GM23338 (cell line): Measurements from ENCODE around the gene AGAP3. TPM values are rescaled to one million over a fixed set of nuclear protein-coding genes. Genes with fewer than 3 reads are reported as not detected.
A peak's percentile ranks its signal among the peaks of the same experiment; 100 is the strongest.

Source experiments
- ATAC-seq: fragments of 200-7000 bp; cut with Tn5 transposase; 3 replicates; pipeline ENCODE4 v1.9.1; 2020
- DNase-seq: peaks from one replicate; pipeline ENCODE4 v3.0.0-alpha.2; 2015; ENCODE audit warnings: low spot score
- H2AFZ ChIP-seq: fragments of 200-600 bp; sonication (generic); 2 replicates; pipeline ENCODE4 v1.8.0; 2016; ENCODE audit warnings: antibody characterized with exemption, mild to moderate bottlenecking, moderate library complexity
- H3F3A ChIP-seq: fragments of 200-600 bp; sonication (generic); replicated peaks from 2 replicates; pipeline ENCODE4 v1.8.0; 2017; ENCODE audit warnings: antibody characterized with exemption, mixed run types, low read depth
- H3K27ac ChIP-seq: fragments of 200-600 bp; sonication (generic); 2 replicates; pipeline ENCODE4 v1.6.1; 2016; ENCODE audit warnings: low read depth
- H3K27me3 ChIP-seq: fragments of 200-600 bp; sonication (generic); 2 replicates; pipeline ENCODE4 v1.8.0; 2016; ENCODE audit warnings: mild to moderate bottlenecking, mixed run types, moderate library complexity; ENCODE audit not compliant: insufficient read depth
- H3K36me3 ChIP-seq: fragments of 200-600 bp; sonication (generic); 2 replicates; pipeline ENCODE4 v1.8.0; 2016; ENCODE audit warnings: mild to moderate bottlenecking; ENCODE audit not compliant: insufficient read depth
- H3K4me1 ChIP-seq: fragments of 200-600 bp; sonication (generic); 2 replicates; pipeline ENCODE4 v1.8.0; 2016; ENCODE audit warnings: mild to moderate bottlenecking, moderate library complexity; ENCODE audit not compliant: insufficient read depth
- H3K4me2 ChIP-seq: fragments of 200-600 bp; sonication (generic); 2 replicates; pipeline ENCODE4 v1.7.1; 2017; ENCODE audit warnings: mixed run types
- H3K4me3 ChIP-seq: fragments of 200-600 bp; sonication (generic); 2 replicates; pipeline ENCODE4 v1.6.1; 2016; ENCODE audit warnings: mixed run types
- H3K79me2 ChIP-seq: fragments of 200-600 bp; sonication (generic); replicated peaks from 2 replicates; pipeline ENCODE4 v1.8.0; 2017; ENCODE audit warnings: mild to moderate bottlenecking; ENCODE audit not compliant: insufficient read depth
- H3K9me2 ChIP-seq: fragments of 200-600 bp; sonication (generic); 2 replicates; pipeline ENCODE4 v1.8.0; 2017; ENCODE audit not compliant: insufficient read depth
- H4K20me1 ChIP-seq: fragments of 200-600 bp; sonication (generic); replicated peaks from 2 replicates; pipeline ENCODE4 v1.8.0; 2017; ENCODE audit warnings: mild to moderate bottlenecking; ENCODE audit not compliant: insufficient read depth
- H3K27ac Mint-ChIP-seq: 2 replicates; pipeline ENCODE4 v1.8.0; 2020; ENCODE audit warnings: inconsistent platforms, mild to moderate bottlenecking, moderate library complexity, mixed read lengths
- H3K27me3 Mint-ChIP-seq: 3 replicates; pipeline ENCODE4 v1.8.0; 2022; ENCODE audit warnings: low read depth, mild to moderate bottlenecking, moderate library complexity, mixed read lengths, inconsistent platforms; ENCODE audit not compliant: insufficient read depth, poor library complexity
- H3K36me3 Mint-ChIP-seq: 3 replicates; pipeline ENCODE4 v1.8.0; 2021; ENCODE audit warnings: low read depth, mild to moderate bottlenecking, inconsistent platforms, moderate library complexity, mixed read lengths
- H3K4me1 Mint-ChIP-seq: 3 replicates; pipeline ENCODE4 v1.8.0; 2020; ENCODE audit warnings: mild to moderate bottlenecking, inconsistent platforms, mixed read lengths
- H3K4me3 Mint-ChIP-seq: 3 replicates; pipeline ENCODE4 v1.8.0; 2021; ENCODE audit warnings: moderate library complexity, mild to moderate bottlenecking, inconsistent platforms, mixed read lengths
- H3K9me3 Mint-ChIP-seq: 3 replicates; pipeline ENCODE4 v1.8.0; 2020; ENCODE audit warnings: moderate library complexity, mild to moderate bottlenecking, inconsistent platforms, mixed read lengths
- CREB1 ChIP-seq: fragments of 250-450 bp; sonication (Bioruptor Pico); IDR thresholded peaks from 2 replicates; pipeline ENCODE4 v1.5.0; 2020; ENCODE audit warnings: low read depth, mild to moderate bottlenecking, moderate library complexity
- EZH2 ChIP-seq: fragments of 200-600 bp; sonication (generic); IDR thresholded peaks from one replicate; pipeline ENCODE4 v1.8.0; 2017; ENCODE audit warnings: antibody characterized with exemption, mild to moderate bottlenecking, low read depth; ENCODE audit not compliant: unreplicated experiment
- EZH2phosphoT487 ChIP-seq: fragments of 200-600 bp; sonication (generic); IDR thresholded peaks from one replicate; pipeline ENCODE4 v1.8.1; 2018; ENCODE audit warnings: antibody characterized with exemption; ENCODE audit not compliant: unreplicated experiment
- JUNB ChIP-seq: IDR thresholded peaks from one replicate; pipeline ENCODE4 v1.6.1; 2016; ENCODE audit warnings: antibody characterized with exemption; ENCODE audit not compliant: unreplicated experiment
- NANOG ChIP-seq: IDR thresholded peaks from 2 replicates; pipeline ENCODE4 v1.6.1; 2016; ENCODE audit warnings: antibody characterized with exemption, borderline replicate concordance
- POLR2AphosphoS5 ChIP-seq: IDR thresholded peaks from 2 replicates; pipeline ENCODE4 v1.6.1; 2016; ENCODE audit warnings: antibody characterized with exemption, low read depth
- STAT1 ChIP-seq: IDR thresholded peaks from one replicate; pipeline ENCODE4 v1.6.1; 2016; ENCODE audit warnings: antibody characterized with exemption; ENCODE audit not compliant: unreplicated experiment
- polyA plus RNA-seq: library from polyadenylated mRNA; unstranded; fragments of >200 nt; fragmentation: Nextera tagmentation; extraction: Ambion mirVana; gene quantifications from 2 replicates; pipeline ENCODE4 v1.2.1, GENCODE V29; 2016
- total RNA-seq: library from RNA; depleted of rRNA; stranded (reverse); fragments of >200 nt; shearing (Covaris generic); gene quantifications from 2 replicates; pipeline ENCODE4 v1.2.3, GENCODE V29; 2014
- TF ChIP-seq, protein P1 (sequence below): IDR thresholded peaks from 2 replicates; pipeline ENCODE4 v1.6.1; 2016; ENCODE audit warnings: antibody characterized with exemption
- TF ChIP-seq, protein P2 (sequence below): IDR thresholded peaks from one replicate; pipeline ENCODE4 v1.6.1; 2018; ENCODE audit warnings: antibody characterized with exemption; ENCODE audit not compliant: unreplicated experiment
- TF ChIP-seq, protein P3 (sequence below), 2 experiments: fragments of 200-600 bp in 1 of 2; sonication (generic) in 1 of 2; conservative IDR thresholded peaks; 2 replicates each; pipeline versions ENCODE4 v1.5.1 to v1.6.1; 2016 to 2017; ENCODE audit warnings: antibody characterized with exemption in 2 of 2, low read depth in 2 of 2, mild to moderate bottlenecking in 2 of 2, moderate library complexity in 1 of 2

AGAP3 gene
- total and polyA plus RNA-seq, 2 experiments from 2014 or later, result 24.0 to 39.2 TPM

- no peak for TF ChIP-seq STAT1
- TF ChIP-seq JUNB, result no peak
- no peak for TF ChIP-seq EZH2
- TF ChIP-seq, protein P1, sequence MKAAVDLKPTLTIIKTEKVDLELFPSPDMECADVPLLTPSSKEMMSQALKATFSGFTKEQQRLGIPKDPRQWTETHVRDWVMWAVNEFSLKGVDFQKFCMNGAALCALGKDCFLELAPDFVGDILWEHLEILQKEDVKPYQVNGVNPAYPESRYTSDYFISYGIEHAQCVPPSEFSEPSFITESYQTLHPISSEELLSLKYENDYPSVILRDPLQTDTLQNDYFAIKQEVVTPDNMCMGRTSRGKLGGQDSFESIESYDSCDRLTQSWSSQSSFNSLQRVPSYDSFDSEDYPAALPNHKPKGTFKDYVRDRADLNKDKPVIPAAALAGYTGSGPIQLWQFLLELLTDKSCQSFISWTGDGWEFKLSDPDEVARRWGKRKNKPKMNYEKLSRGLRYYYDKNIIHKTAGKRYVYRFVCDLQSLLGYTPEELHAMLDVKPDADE, result no peak
- Histone ChIP-seq H4K20me1 (peaks cover 27% of the 10 kb centered on the region), H3K4me1 (peaks cover 25% of the 10 kb centered on the region), H3F3A (peaks cover 15% of the 10 kb centered on the region), H3K4me2 (no peak overlapping the region; the same call in 1 of the 2 replicates), H3K4me3 (no peak overlapping the region), H3K27me3 (peaks cover 10% of the 10 kb centered on the region), H3K36me3 (no peaks in the 10 kb centered on the region), H2AFZ (no peak overlapping the region), H3K79me2 (peaks cover 40% of the 10 kb centered on the region), H3K9me2 (no peaks in the 10 kb centered on the region), H3K27ac (no peak overlapping the region; the same call in 1 of the 2 replicates)
- Mint-ChIP-seq H3K27me3 (peaks cover 16% of the 10 kb centered on the region), H3K4me1 (peaks cover 48% of the 10 kb centered on the region), H3K27ac (no peak overlapping the region), H3K9me3 (no peaks in the 10 kb centered on the region), H3K36me3 (no peaks in the 10 kb centered on the region; the same call in 1 of the 3 replicates), H3K4me3 (no peak overlapping the region)
- DNase-seq (peak; percentile 53), ATAC-seq (0 out of 3 replicates have a peak, but pooled peaks have one; percentile 3)
Observed at GRCh38 chr7:151109094-151110048, 23.1 kb downstream of the AGAP3 start.

GRCh38 chr7:151110236-151110940, 24.1 kb downstream of the AGAP3 start:
- Mint-ChIP-seq H3K4me1 (peaks cover 40% of the 10 kb centered on the region), H3K9me3 (no peaks in the 10 kb centered on the region), H3K36me3 (no peaks in the 10 kb centered on the region; the same call in 1 of the 3 replicates), H3K27me3 (peaks cover 16% of the 10 kb centered on the region), H3K4me3 (no peak overlapping the region), H3K27ac (no peak overlapping the region)
- H3K4me2 ChIP-seq, result no peak overlapping the region
- no peak overlapping the region for H3K4me3 ChIP-seq
- peaks cover 24% of the 10 kb centered on the region for H4K20me1 ChIP-seq
- no peak for ATAC-seq
- peak overlapping the region; percentile 69; the same call in 1 of the 2 replicates for H3K27ac ChIP-seq
- H3K9me2 ChIP-seq, result no peaks in the 10 kb centered on the region
- peaks cover 15% of the 10 kb centered on the region for H3F3A ChIP-seq
- peak; percentile 44 for DNase-seq
- H3K27me3 ChIP-seq, result peaks cover 10% of the 10 kb centered on the region
- no peaks in the 10 kb centered on the region for H3K36me3 ChIP-seq
- peaks cover 35% of the 10 kb centered on the region for H3K79me2 ChIP-seq
- H3K4me1 ChIP-seq, result peaks cover 17% of the 10 kb centered on the region
- no peak overlapping the region for H2AFZ ChIP-seq
- TF ChIP-seq POLR2AphosphoS5, result no peak
- no peak for TF ChIP-seq EZH2phosphoT487
- TF ChIP-seq, protein P1, result no peak
- TF ChIP-seq NANOG, result no peak
- no peak for TF ChIP-seq CREB1 (CRISPR knock-in tag)
- TF ChIP-seq EZH2, result no peak
- no peak for TF ChIP-seq STAT1
- TF ChIP-seq, protein P2, sequence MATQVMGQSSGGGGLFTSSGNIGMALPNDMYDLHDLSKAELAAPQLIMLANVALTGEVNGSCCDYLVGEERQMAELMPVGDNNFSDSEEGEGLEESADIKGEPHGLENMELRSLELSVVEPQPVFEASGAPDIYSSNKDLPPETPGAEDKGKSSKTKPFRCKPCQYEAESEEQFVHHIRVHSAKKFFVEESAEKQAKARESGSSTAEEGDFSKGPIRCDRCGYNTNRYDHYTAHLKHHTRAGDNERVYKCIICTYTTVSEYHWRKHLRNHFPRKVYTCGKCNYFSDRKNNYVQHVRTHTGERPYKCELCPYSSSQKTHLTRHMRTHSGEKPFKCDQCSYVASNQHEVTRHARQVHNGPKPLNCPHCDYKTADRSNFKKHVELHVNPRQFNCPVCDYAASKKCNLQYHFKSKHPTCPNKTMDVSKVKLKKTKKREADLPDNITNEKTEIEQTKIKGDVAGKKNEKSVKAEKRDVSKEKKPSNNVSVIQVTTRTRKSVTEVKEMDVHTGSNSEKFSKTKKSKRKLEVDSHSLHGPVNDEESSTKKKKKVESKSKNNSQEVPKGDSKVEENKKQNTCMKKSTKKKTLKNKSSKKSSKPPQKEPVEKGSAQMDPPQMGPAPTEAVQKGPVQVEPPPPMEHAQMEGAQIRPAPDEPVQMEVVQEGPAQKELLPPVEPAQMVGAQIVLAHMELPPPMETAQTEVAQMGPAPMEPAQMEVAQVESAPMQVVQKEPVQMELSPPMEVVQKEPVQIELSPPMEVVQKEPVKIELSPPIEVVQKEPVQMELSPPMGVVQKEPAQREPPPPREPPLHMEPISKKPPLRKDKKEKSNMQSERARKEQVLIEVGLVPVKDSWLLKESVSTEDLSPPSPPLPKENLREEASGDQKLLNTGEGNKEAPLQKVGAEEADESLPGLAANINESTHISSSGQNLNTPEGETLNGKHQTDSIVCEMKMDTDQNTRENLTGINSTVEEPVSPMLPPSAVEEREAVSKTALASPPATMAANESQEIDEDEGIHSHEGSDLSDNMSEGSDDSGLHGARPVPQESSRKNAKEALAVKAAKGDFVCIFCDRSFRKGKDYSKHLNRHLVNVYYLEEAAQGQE, result no peak
- no peak for TF ChIP-seq JUNB
- TF ChIP-seq, protein P3, sequence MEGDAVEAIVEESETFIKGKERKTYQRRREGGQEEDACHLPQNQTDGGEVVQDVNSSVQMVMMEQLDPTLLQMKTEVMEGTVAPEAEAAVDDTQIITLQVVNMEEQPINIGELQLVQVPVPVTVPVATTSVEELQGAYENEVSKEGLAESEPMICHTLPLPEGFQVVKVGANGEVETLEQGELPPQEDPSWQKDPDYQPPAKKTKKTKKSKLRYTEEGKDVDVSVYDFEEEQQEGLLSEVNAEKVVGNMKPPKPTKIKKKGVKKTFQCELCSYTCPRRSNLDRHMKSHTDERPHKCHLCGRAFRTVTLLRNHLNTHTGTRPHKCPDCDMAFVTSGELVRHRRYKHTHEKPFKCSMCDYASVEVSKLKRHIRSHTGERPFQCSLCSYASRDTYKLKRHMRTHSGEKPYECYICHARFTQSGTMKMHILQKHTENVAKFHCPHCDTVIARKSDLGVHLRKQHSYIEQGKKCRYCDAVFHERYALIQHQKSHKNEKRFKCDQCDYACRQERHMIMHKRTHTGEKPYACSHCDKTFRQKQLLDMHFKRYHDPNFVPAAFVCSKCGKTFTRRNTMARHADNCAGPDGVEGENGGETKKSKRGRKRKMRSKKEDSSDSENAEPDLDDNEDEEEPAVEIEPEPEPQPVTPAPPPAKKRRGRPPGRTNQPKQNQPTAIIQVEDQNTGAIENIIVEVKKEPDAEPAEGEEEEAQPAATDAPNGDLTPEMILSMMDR (conservative IDR thresholded peaks at IDR 0.05; ENCODE audit: low read depth in 2 of 2), result no peak
